H1 (cell line): Measurements from ENCODE around the gene BABAM1.
"Not testable (repeated sequence)": the region's sequence is repeated elsewhere in the genome, so short reads cannot be mapped to it uniquely, and the experiment has no call there.

Experiments used
- EGR1 ChIP-seq: IDR thresholded peaks from 2 replicates; pipeline ENCODE4 v1.6.1; 2011; ENCODE audit warnings: low read depth, low read length, borderline replicate concordance
- EP300 ChIP-seq, 2 experiments: IDR thresholded peaks; 1 replicate in 1 of 2; 2 replicates in 1 of 2; pipeline ENCODE4 v1.6.1; 2011 to 2012; ENCODE audit warnings: low read depth in 2 of 2, low read length in 2 of 2, mild to moderate bottlenecking in 2 of 2, borderline replicate concordance in 1 of 2, inconsistent platforms in 1 of 2, moderate library complexity in 1 of 2
- MAFK ChIP-seq: IDR thresholded peaks from 2 replicates; pipeline ENCODE4 v1.6.1; 2012; ENCODE audit warnings: low read depth, mild to moderate bottlenecking, improper control_type of control experiment, low read length
- POLR2AphosphoS5 ChIP-seq: IDR thresholded peaks from 2 replicates; pipeline ENCODE4 v1.6.1; 2011; ENCODE audit warnings: low read depth, low read length
- SUZ12 ChIP-seq: fragments of 200-600 bp; sonication (generic); IDR thresholded peaks from 2 replicates; pipeline ENCODE4 v1.6.1; 2012; ENCODE audit warnings: mild to moderate bottlenecking, inconsistent platforms, low read length, moderate library complexity, mixed read lengths
- TF ChIP-seq, protein P1 (sequence below), 3 experiments: IDR thresholded peaks; 1 replicate in 2 of 3; 2 replicates in 1 of 3; pipeline versions ENCODE4 v1.5.1 to v1.6.1; 2011; ENCODE audit warnings: low read length in 3 of 3, mild to moderate bottlenecking in 3 of 3, inconsistent platforms in 2 of 3, low read depth in 1 of 3, moderate library complexity in 1 of 3; ENCODE audit not compliant: insufficient read depth in 1 of 3; ENCODE audit errors: control extremely low read depth in 1 of 3
- TF ChIP-seq, protein P2 (sequence below): IDR thresholded peaks from 2 replicates; pipeline ENCODE4 v1.6.1; 2012; ENCODE audit warnings: inconsistent platforms

DNA sequence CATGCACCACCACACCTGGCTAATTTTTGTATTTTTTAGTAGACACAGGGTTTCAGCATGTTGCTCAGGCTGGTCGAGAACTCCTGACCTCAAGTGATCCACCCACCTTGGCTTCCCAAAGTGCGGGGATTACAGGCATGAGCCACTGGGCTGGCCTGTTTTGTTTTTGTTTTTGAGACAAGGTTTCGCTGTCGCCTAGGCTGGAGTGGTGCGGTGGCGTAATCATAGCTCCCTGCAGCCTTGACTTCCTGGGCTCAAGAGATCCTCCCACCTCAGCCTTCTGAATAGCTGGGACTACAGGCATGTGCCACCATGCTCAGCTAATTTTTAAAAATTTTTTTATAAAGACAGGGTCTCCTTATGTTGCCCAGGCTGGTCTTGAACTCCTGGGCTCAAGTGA lies 28.3 kb downstream of the BABAM1 start:
- TF ChIP-seq, protein P1, sequence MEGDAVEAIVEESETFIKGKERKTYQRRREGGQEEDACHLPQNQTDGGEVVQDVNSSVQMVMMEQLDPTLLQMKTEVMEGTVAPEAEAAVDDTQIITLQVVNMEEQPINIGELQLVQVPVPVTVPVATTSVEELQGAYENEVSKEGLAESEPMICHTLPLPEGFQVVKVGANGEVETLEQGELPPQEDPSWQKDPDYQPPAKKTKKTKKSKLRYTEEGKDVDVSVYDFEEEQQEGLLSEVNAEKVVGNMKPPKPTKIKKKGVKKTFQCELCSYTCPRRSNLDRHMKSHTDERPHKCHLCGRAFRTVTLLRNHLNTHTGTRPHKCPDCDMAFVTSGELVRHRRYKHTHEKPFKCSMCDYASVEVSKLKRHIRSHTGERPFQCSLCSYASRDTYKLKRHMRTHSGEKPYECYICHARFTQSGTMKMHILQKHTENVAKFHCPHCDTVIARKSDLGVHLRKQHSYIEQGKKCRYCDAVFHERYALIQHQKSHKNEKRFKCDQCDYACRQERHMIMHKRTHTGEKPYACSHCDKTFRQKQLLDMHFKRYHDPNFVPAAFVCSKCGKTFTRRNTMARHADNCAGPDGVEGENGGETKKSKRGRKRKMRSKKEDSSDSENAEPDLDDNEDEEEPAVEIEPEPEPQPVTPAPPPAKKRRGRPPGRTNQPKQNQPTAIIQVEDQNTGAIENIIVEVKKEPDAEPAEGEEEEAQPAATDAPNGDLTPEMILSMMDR (IDR thresholded peaks at IDR 0.05; ENCODE audit: control extremely low read depth in 1 of 3, insufficient read depth in 1 of 3, low read depth in 1 of 3, low read length in 3 of 3): not testable (repeated sequence)
- TF ChIP-seq SUZ12; POLR2AphosphoS5; EP300 (IDR thresholded peaks at IDR 0.05; ENCODE audit: borderline replicate concordance in 1 of 2, low read depth in 2 of 2, low read length in 2 of 2); EGR1; MAFK: not testable (repeated sequence)
- TF ChIP-seq, protein P2, sequence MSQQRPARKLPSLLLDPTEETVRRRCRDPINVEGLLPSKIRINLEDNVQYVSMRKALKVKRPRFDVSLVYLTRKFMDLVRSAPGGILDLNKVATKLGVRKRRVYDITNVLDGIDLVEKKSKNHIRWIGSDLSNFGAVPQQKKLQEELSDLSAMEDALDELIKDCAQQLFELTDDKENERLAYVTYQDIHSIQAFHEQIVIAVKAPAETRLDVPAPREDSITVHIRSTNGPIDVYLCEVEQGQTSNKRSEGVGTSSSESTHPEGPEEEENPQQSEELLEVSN: not testable (repeated sequence)
